ENCODE measurements around the gene RBM33.

Gene RBM33

DNA sequence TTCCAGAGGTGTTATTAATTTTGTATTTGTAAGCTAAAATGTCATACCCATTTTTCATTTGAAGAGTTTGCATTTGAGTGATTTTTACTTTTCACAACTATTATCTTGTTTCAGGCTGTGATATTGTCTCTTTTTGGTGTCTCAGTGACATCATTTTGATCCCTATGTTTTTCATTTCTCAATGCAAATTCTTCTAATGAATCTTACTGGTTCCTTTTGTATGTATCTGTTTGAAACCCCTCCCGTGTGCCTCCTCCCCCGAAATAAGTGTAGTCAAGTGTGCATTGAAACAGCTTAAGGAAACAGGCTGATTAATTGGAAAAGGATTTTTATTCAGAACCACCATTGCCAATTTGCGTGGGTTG, 90.0 kb downstream of the RBM33 start:
- DNase-seq: no peak
- Histone ChIP-seq H3K9me3 (replicated peaks; ENCODE audit: insufficient read depth, low read length) (no peaks in the 10 kb centered on the region), H4K20me1 (ENCODE audit: insufficient read depth, low read length) (no peaks in the 10 kb centered on the region), H3K9ac (ENCODE audit: low read length) (no peak overlapping the region), H3K27me3 (replicated peaks; ENCODE audit: insufficient read depth, low read length) (no peaks in the 10 kb centered on the region), H3K4me1 (ENCODE audit: low read length) (no peaks in the 10 kb centered on the region), H3K79me2 (ENCODE audit: low read length) (peaks cover 39% of the 10 kb centered on the region), H3F3A (ENCODE audit: insufficient read depth, low read length) (peaks cover 8% of the 10 kb centered on the region; the same call in 1 of the 2 replicates), H3K4me2 (ENCODE audit: low read depth, low read length) (no peak overlapping the region), H2AFZ (ENCODE audit: low read length) (no peak overlapping the region), H3K9me2 (replicated peaks; ENCODE audit: insufficient read depth, low read length) (no peaks in the 10 kb centered on the region), H3K4me3 (ENCODE audit: low read length) (no peak overlapping the region), H3K36me3 (replicated peaks; ENCODE audit: insufficient read depth, low read length) (no peaks in the 10 kb centered on the region), H3K27ac (ENCODE audit: low read length) (no peak overlapping the region)
- TF ChIP-seq, protein P1, sequence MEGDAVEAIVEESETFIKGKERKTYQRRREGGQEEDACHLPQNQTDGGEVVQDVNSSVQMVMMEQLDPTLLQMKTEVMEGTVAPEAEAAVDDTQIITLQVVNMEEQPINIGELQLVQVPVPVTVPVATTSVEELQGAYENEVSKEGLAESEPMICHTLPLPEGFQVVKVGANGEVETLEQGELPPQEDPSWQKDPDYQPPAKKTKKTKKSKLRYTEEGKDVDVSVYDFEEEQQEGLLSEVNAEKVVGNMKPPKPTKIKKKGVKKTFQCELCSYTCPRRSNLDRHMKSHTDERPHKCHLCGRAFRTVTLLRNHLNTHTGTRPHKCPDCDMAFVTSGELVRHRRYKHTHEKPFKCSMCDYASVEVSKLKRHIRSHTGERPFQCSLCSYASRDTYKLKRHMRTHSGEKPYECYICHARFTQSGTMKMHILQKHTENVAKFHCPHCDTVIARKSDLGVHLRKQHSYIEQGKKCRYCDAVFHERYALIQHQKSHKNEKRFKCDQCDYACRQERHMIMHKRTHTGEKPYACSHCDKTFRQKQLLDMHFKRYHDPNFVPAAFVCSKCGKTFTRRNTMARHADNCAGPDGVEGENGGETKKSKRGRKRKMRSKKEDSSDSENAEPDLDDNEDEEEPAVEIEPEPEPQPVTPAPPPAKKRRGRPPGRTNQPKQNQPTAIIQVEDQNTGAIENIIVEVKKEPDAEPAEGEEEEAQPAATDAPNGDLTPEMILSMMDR (IDR thresholded peaks at IDR 0.05; ENCODE audit: low read length): no peak
- TF ChIP-seq EZH2 (optimal IDR thresholded peaks at IDR 0.05; ENCODE audit: low read depth, low read length) (no peak), EZH2phosphoT487 (IDR thresholded peaks at IDR 0.05; ENCODE audit: low read length) (no peak)

DNA sequence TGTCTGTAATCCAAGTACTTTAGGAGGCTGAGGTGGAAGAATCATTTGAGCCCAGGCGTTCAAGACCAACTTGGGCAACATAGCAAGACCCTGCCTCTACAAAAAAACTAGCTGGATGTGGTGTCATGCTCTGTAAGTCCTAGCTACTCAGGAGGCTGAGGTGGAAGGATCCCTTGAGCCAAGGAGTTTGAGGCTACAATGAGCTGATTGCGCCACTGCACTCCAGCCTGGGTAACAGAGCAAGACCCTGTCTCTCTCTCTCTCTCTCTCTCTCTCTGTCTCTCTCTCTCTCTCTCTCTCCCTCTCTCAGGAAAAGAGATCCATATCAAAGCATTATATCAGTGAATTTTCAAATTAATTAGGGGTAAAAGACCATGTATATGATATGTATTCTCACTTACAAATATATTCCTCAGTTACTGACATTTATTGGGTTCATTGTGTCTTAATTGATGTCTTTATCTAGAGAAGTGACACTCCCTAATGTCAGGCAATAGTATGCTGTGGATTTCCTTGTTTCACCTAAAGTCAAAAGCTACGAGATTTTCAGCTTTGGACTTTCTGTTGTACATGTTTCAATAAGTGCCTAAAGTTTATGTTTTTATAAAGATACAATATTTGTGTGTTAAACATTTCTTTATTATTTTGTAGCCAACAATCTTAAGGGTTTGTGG, 91.1 kb downstream of the RBM33 start:
- Histone ChIP-seq H3F3A (ENCODE audit: insufficient read depth, low read length) (peaks cover 16% of the 10 kb centered on the region), H3K9ac (ENCODE audit: low read length) (no peak overlapping the region), H3K4me2 (ENCODE audit: low read depth, low read length) (no peak overlapping the region), H4K20me1 (ENCODE audit: insufficient read depth, low read length) (no peaks in the 10 kb centered on the region), H3K9me2 (replicated peaks; ENCODE audit: insufficient read depth, low read length) (no peaks in the 10 kb centered on the region), H2AFZ (ENCODE audit: low read length) (no peak overlapping the region), H3K4me3 (ENCODE audit: low read length) (no peak overlapping the region), H3K27ac (ENCODE audit: low read length) (no peak overlapping the region), H3K9me3 (replicated peaks; ENCODE audit: insufficient read depth, low read length) (no peaks in the 10 kb centered on the region), H3K4me1 (ENCODE audit: low read length) (peaks cover 6% of the 10 kb centered on the region), H3K36me3 (replicated peaks; ENCODE audit: insufficient read depth, low read length) (no peaks in the 10 kb centered on the region), H3K27me3 (replicated peaks; ENCODE audit: insufficient read depth, low read length) (no peaks in the 10 kb centered on the region), H3K79me2 (ENCODE audit: low read length) (peaks cover 38% of the 10 kb centered on the region)
- DNase-seq: no peak
- no peak for TF ChIP-seq EZH2 (optimal IDR thresholded peaks at IDR 0.05; ENCODE audit: low read depth, low read length)
- no peak for TF ChIP-seq EZH2phosphoT487 (IDR thresholded peaks at IDR 0.05; ENCODE audit: low read length)
- TF ChIP-seq, protein P1 (IDR thresholded peaks at IDR 0.05; ENCODE audit: low read length): no peak

DNA sequence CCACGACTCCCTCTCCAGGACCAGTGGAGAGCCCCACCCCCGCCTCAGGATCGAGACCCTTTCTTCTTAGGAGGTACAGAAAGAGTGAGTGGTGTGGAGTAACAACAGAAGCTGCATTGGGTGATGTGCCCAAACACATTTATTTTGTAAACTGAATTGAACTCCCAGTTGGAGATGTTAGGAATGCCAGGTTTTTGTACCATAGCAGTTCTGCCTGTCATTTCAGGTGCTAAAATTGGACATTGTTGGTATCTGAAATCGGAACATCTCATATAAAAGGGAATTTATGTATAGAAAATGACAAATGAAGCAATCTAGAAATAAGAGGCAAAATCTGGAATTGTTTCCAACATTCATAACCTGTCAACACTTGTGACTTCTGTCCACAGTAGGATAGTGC, 93.1 kb downstream of the RBM33 start:
- no peak for DNase-seq
- Histone ChIP-seq H3F3A (ENCODE audit: insufficient read depth, low read length) (peaks cover 35% of the 10 kb centered on the region), H2AFZ (ENCODE audit: low read length) (no peak overlapping the region), H3K4me2 (ENCODE audit: low read depth, low read length) (no peak overlapping the region), H3K27ac (ENCODE audit: low read length) (no peak overlapping the region), H3K4me1 (ENCODE audit: low read length) (peaks cover 24% of the 10 kb centered on the region), H3K9me3 (replicated peaks; ENCODE audit: insufficient read depth, low read length) (no peaks in the 10 kb centered on the region), H3K27me3 (replicated peaks; ENCODE audit: insufficient read depth, low read length) (no peaks in the 10 kb centered on the region), H3K4me3 (ENCODE audit: low read length) (no peak overlapping the region), H4K20me1 (ENCODE audit: insufficient read depth, low read length) (no peaks in the 10 kb centered on the region), H3K9ac (ENCODE audit: low read length) (no peak overlapping the region), H3K79me2 (ENCODE audit: low read length) (peaks cover 34% of the 10 kb centered on the region), H3K9me2 (replicated peaks; ENCODE audit: insufficient read depth, low read length) (no peaks in the 10 kb centered on the region), H3K36me3 (replicated peaks; ENCODE audit: insufficient read depth, low read length) (0 out of 2 replicates have a peak, but pooled peaks cover 1% of the 10 kb centered on the region)
- TF ChIP-seq EZH2 (optimal IDR thresholded peaks at IDR 0.05; ENCODE audit: low read depth, low read length): no peak

DNA sequence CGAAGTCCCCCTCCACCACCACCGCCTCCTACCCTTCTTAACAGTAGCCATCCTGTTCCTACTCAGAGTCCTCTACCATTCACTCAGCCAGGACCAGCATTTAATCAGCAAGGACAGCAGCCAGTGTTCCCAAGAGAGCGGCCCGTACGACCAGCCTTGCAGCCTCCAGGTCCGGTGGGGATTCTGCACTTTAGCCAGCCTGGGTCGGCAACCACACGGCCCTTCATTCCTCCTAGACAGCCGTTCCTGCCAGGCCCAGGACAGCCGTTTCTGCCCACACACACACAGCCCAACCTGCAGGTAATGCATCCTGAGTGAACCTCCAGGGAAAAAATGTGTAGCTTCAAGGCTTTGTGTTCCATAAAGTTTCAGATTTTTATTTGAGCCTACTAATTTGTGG, 93.6 kb downstream of the RBM33 start:
- Histone ChIP-seq H3K4me3 (ENCODE audit: low read length) (no peak overlapping the region), H2AFZ (ENCODE audit: low read length) (no peak overlapping the region), H3K9me3 (replicated peaks; ENCODE audit: insufficient read depth, low read length) (no peaks in the 10 kb centered on the region), H3K9ac (ENCODE audit: low read length) (no peak overlapping the region), H3K36me3 (replicated peaks; ENCODE audit: insufficient read depth, low read length) (peaks cover 3% of the 10 kb centered on the region; the same call in 1 of the 2 replicates), H3K4me2 (ENCODE audit: low read depth, low read length) (no peak overlapping the region), H3F3A (ENCODE audit: insufficient read depth, low read length) (peaks cover 39% of the 10 kb centered on the region), H3K27ac (ENCODE audit: low read length) (no peak overlapping the region), H3K9me2 (replicated peaks; ENCODE audit: insufficient read depth, low read length) (no peaks in the 10 kb centered on the region), H3K79me2 (ENCODE audit: low read length) (peaks cover 35% of the 10 kb centered on the region), H3K27me3 (replicated peaks; ENCODE audit: insufficient read depth, low read length) (no peaks in the 10 kb centered on the region), H3K4me1 (ENCODE audit: low read length) (peaks cover 29% of the 10 kb centered on the region), H4K20me1 (ENCODE audit: insufficient read depth, low read length) (no peaks in the 10 kb centered on the region)
- no peak for DNase-seq
- TF ChIP-seq EZH2phosphoT487 (IDR thresholded peaks at IDR 0.05; ENCODE audit: low read length) (no peak), EZH2 (optimal IDR thresholded peaks at IDR 0.05; ENCODE audit: low read depth, low read length) (no peak)
- TF ChIP-seq, protein P1 (IDR thresholded peaks at IDR 0.05; ENCODE audit: low read length): no peak
